Transverse colon (tissue), 4 donors: ENCODE measurements around the gene ARHGAP42. TPM values are rescaled to one million over a fixed set of nuclear protein-coding genes. Genes with fewer than 3 reads are reported as not detected.

Experiments used
- DNase-seq: peaks from one replicate; pipeline ENCODE4 v3.0.0-alpha.2; 2019
- H3K27ac ChIP-seq, 4 donors: fragments of 200-600 bp; sonication (generic); 2 replicates each; pipeline ENCODE4 v1.5.1; 2016 to 2018; ENCODE audit warnings: inconsistent platforms in 4 of 4
- H3K27me3 ChIP-seq: fragments of 200-600 bp; sonication (generic); 2 replicates; pipeline ENCODE4 v1.5.1; 2017; ENCODE audit warnings: inconsistent platforms
- H3K36me3 ChIP-seq, 4 donors: fragments of 200-600 bp; sonication (generic); 2 replicates each; pipeline ENCODE4 v1.5.1; 2017 to 2019; ENCODE audit warnings: inconsistent platforms in 4 of 4
- H3K4me1 ChIP-seq, 4 donors: fragments of 200-600 bp; sonication (generic); 2 replicates each; pipeline ENCODE4 v1.5.1; 2017 to 2020; ENCODE audit warnings: inconsistent platforms in 4 of 4
- H3K4me3 ChIP-seq, 4 donors: fragments of 200-600 bp; sonication (generic); 1 replicate in 1 of 4; 2 replicates in 3 of 4; pipeline versions ENCODE4 v1.5.1 to v1.6.1; 2017 to 2019; ENCODE audit warnings: inconsistent platforms in 4 of 4
- H3K9me3 ChIP-seq, 2 donors: fragments of 200-600 bp; sonication (generic); 2 replicates each; pipeline ENCODE4 v1.5.1; 2017 to 2019; ENCODE audit warnings: inconsistent platforms in 2 of 2
- CTCF ChIP-seq, 5 experiments: fragments of 200-600 bp in 3 of 5; fragments of 450-650 bp in 2 of 5; sonication (generic) in 3 of 5; IDR thresholded peaks; 1 replicate in 2 of 5; 2 replicates in 3 of 5; pipeline ENCODE4 v1.5.1; 2016 to 2017; ENCODE audit warnings: antibody characterized with exemption in 5 of 5, inconsistent platforms in 3 of 5, mild to moderate bottlenecking in 2 of 5, moderate library complexity in 1 of 5
- EP300 ChIP-seq: sonication (generic); formaldehyde crosslinking; IDR thresholded peaks from one replicate; pipeline ENCODE4 v1.6.1; 2017; ENCODE audit warnings: antibody characterized with exemption, low read depth
- POLR2A ChIP-seq: fragments of 450-650 bp; IDR thresholded peaks from one replicate; pipeline ENCODE4 v1.6.1; 2016; ENCODE audit warnings: antibody characterized with exemption, mild to moderate bottlenecking, moderate library complexity
- POLR2AphosphoS5 ChIP-seq, 3 donors: sonication (generic); formaldehyde crosslinking; IDR thresholded peaks; one replicate each; pipeline ENCODE4 v1.6.1; 2016; ENCODE audit warnings: antibody characterized with exemption in 3 of 3
- WGBS, 2 donors: methylation state at CpG; one replicate each; pipeline ENCODE4 v1.1.5; 2018; ENCODE audit warnings: low coverage in 1 of 2; 5-methylcytosine and 5-hydroxymethylcytosine counted together
- in situ Hi-C, 4 donors: fragments of 200-750 bp; cut with MboI; loops; one replicate each; pipeline versions ENCODE4 v1.15.0 to v1.15.1; 2017; ENCODE audit warnings: low sequenced_read_pairs in 3 of 4, low pct_ligation_motif_present in 1 of 4, low pct_unique_long_range_greater_than_20kb in 1 of 4
- intact Hi-C: fragments of 100-400 bp; cut with DNase I; formaldehyde crosslinking; loops from one replicate; pipeline ENCODE4 v1.15.1; 2023; ENCODE audit warnings: low total_unique reads
- total RNA-seq, 4 donors: library from RNA; depleted of rRNA; stranded (reverse); fragments of >200 nt; gene quantifications; one replicate each; pipeline ENCODE4 v1.1.0, GENCODE V29; 2016

Gene ARHGAP42
- total RNA-seq, 4 donors from 2014 or later, result 33.3 to 62.5 (median 40.9) TPM

- Histone ChIP-seq H3K4me3 (no peak overlapping the region), H3K36me3 (no peaks in the 10 kb centered on the region), H3K27ac (no peak overlapping the region), H3K9me3 (no peaks in the 10 kb centered on the region), H3K4me1 (no peaks in the 10 kb centered on the region), H3K27me3 (no peaks in the 10 kb centered on the region)
- intact Hi-C loops (no loop called here), in situ Hi-C loops (no loop called here)
- 93 to 100% methylated on average over 1 of the region's 1 CpG for WGBS, 2 donors
- DNase-seq, result no peak
- TF ChIP-seq POLR2AphosphoS5 (IDR thresholded peaks at IDR 0.05), result no peak
- no peak for TF ChIP-seq POLR2A
- TF ChIP-seq EP300, result no peak
These were observed 196.7 kb downstream of the ARHGAP42 start for GRCh38 chr11:100883830-100884229.

- intact Hi-C loops (no loop called here), in situ Hi-C loops (no loop called here)
- WGBS, 2 donors, result 91 to 100% methylated on average over 1 of the region's 1 CpG
- no peak overlapping the region for H3K27ac ChIP-seq
- H3K9me3 ChIP-seq, result no peaks in the 10 kb centered on the region
- no peaks in the 10 kb centered on the region for H3K36me3 ChIP-seq
- H3K4me1 ChIP-seq, result no peaks in the 10 kb centered on the region
- no peak for DNase-seq
- TF ChIP-seq POLR2A (no peak), CTCF (IDR thresholded peaks at IDR 0.05) (no peak), POLR2AphosphoS5 (IDR thresholded peaks at IDR 0.05) (no peak), EP300 (no peak)
- no peak overlapping the region for H3K4me3 ChIP-seq
- no peaks in the 10 kb centered on the region for H3K27me3 ChIP-seq
These were observed 200.6 kb downstream of the ARHGAP42 start for GRCh38 chr11:100887659-100888058.

- Histone ChIP-seq H3K4me3 (no peak overlapping the region), H3K9me3 (no peaks in the 10 kb centered on the region), H3K4me1 (no peaks in the 10 kb centered on the region), H3K27ac (no peak overlapping the region), H3K27me3 (no peaks in the 10 kb centered on the region), H3K36me3 (no peaks in the 10 kb centered on the region)
- no peak for TF ChIP-seq EP300
- DNase-seq, result no peak
- 64 to 88% methylated on average over 3 of the region's 3 CpGs for whole genome bisulfite sequencing, 2 donors
- in situ Hi-C loops, result no loop called here
- intact Hi-C loops, result no loop called here
These were observed 201.7 kb downstream of the ARHGAP42 start for GRCh38 chr11:100888836-100889235.

GRCh38 chr11:100889758-100890157, 202.7 kb downstream of the ARHGAP42 start:
- Histone ChIP-seq H3K27me3 (no peaks in the 10 kb centered on the region), H3K27ac (no peak overlapping the region), H3K4me3 (no peak overlapping the region), H3K9me3 (no peaks in the 10 kb centered on the region), H3K4me1 (no peaks in the 10 kb centered on the region), H3K36me3 (no peaks in the 10 kb centered on the region)
- in situ Hi-C loops, result no loop called here
- no peak for TF ChIP-seq EP300
- TF ChIP-seq CTCF (IDR thresholded peaks at IDR 0.05), result no peak
- TF ChIP-seq POLR2AphosphoS5 (IDR thresholded peaks at IDR 0.05), result no peak
- TF ChIP-seq POLR2A, result no peak
- WGBS, 2 donors, result 70 to 88% methylated on average over 2 of the region's 2 CpGs
- intact Hi-C loops, result no loop called here
- DNase-seq, result no peak

GRCh38 chr11:100890789-100891188, 203.7 kb downstream of the ARHGAP42 start:
- H3K27me3 ChIP-seq, result no peaks in the 10 kb centered on the region
- in situ Hi-C loops, result no loop called here
- intact Hi-C loops, result no loop called here
- DNase-seq, result no peak
- H3K4me3 ChIP-seq, result no peak overlapping the region
- H3K9me3 ChIP-seq, result no peaks in the 10 kb centered on the region
- 82 to 86% methylated on average over 1 to 3 of the region's 3 CpGs for WGBS, 2 donors
- no peak overlapping the region for H3K27ac ChIP-seq
- no peaks in the 10 kb centered on the region for H3K4me1 ChIP-seq
- no peaks in the 10 kb centered on the region for H3K36me3 ChIP-seq
- TF ChIP-seq POLR2A (no peak), EP300 (no peak), POLR2AphosphoS5 (IDR thresholded peaks at IDR 0.05) (no peak), CTCF (IDR thresholded peaks at IDR 0.05) (no peak)
